Ascending aorta (tissue), 2 donors: ENCODE measurements around the gene UBL4B. TPM values are rescaled to one million over a fixed set of nuclear protein-coding genes. Genes with fewer than 3 reads are reported as not detected.

ENCODE experiments used
- DNase-seq, 2 donors: peaks; one replicate each; pipeline ENCODE4 v3.0.0-alpha.2; 2019; ENCODE audit warnings: low spot score in 2 of 2
- H3K27ac ChIP-seq, 2 donors: fragments of 200-600 bp; sonication (generic); one replicate each; pipeline ENCODE4 v1.5.1; 2016 to 2017; ENCODE audit warnings: mild to moderate bottlenecking in 1 of 2
- H3K27me3 ChIP-seq: fragments of 200-600 bp; sonication (generic); one replicate; pipeline ENCODE4 v1.5.1; 2017
- H3K36me3 ChIP-seq, 2 donors: fragments of 200-600 bp; sonication (generic); one replicate each; pipeline ENCODE4 v1.5.1; 2016
- H3K4me1 ChIP-seq, 2 donors: fragments of 200-600 bp; sonication (generic); one replicate each; pipeline ENCODE4 v1.5.1; 2016 to 2017; ENCODE audit warnings: mild to moderate bottlenecking in 1 of 2
- H3K4me3 ChIP-seq, 2 donors: fragments of 200-600 bp; sonication (generic); one replicate each; pipeline ENCODE4 v1.5.1; 2016 to 2017; ENCODE audit warnings: mild to moderate bottlenecking in 1 of 2
- H3K9me3 ChIP-seq, 2 donors: fragments of 200-600 bp; sonication (generic); one replicate each; pipeline ENCODE4 v1.5.1; 2016
- CTCF ChIP-seq, 3 experiments: fragments of 200-600 bp in 2 of 3; fragments of 450-650 bp in 1 of 3; sonication (generic) in 2 of 3; IDR thresholded peaks; one replicate each; pipeline ENCODE4 v1.5.1; 2016 to 2019; ENCODE audit warnings: antibody characterized with exemption in 3 of 3, mild to moderate bottlenecking in 1 of 3, moderate library complexity in 1 of 3
- intact Hi-C: fragments of 100-400 bp; cut with DNase I; formaldehyde crosslinking; loops from one replicate; pipeline ENCODE4 v1.15.1; 2023
- total RNA-seq: library from RNA; depleted of rRNA; stranded (reverse); fragments of >200 nt; gene quantifications from one replicate; pipeline ENCODE4 v1.1.0, GENCODE V29; 2016

UBL4B gene
- total RNA-seq, 1 donor from 2014 or later, result not detected

- H3K27ac ChIP-seq, result no peak overlapping the region
- no peaks in the 10 kb centered on the region for H3K36me3 ChIP-seq
- no peak for DNase-seq
- no peak overlapping the region for H3K4me3 ChIP-seq
- H3K9me3 ChIP-seq, result no peaks in the 10 kb centered on the region
- intact Hi-C loops, result no loop called here
- no peaks in the 10 kb centered on the region for H3K27me3 ChIP-seq
- TF ChIP-seq CTCF (IDR thresholded peaks at IDR 0.05), result no peak
- no peaks in the 10 kb centered on the region for H3K4me1 ChIP-seq
These were observed 10.2 kb upstream of the UBL4B start for GRCh38 chr1:110102081-110102480.

GRCh38 chr1:110106013-110106941 lies 6.0 kb upstream of the UBL4B start:
- no peaks in the 10 kb centered on the region for H3K27me3 ChIP-seq
- no peaks in the 10 kb centered on the region for H3K36me3 ChIP-seq
- H3K4me1 ChIP-seq, result no peaks in the 10 kb centered on the region
- intact Hi-C loops, result loop anchor here (1.0 kb wide), 3 partner anchors 18 to 77 kb away; no protein-coding TSS in a partner anchor
- no peak overlapping the region for H3K4me3 ChIP-seq
- H3K27ac ChIP-seq, result no peak overlapping the region
- no peaks in the 10 kb centered on the region for H3K9me3 ChIP-seq
- peak; percentile 73 to 95 (median 95) for TF ChIP-seq CTCF (IDR thresholded peaks at IDR 0.05)
- DNase-seq, result peak in 1 of 2 donors; percentile 78

- H3K27ac ChIP-seq, result no peak overlapping the region
- TF ChIP-seq CTCF (IDR thresholded peaks at IDR 0.05), result no peak
- no peaks in the 10 kb centered on the region for H3K27me3 ChIP-seq
- DNase-seq, result no peak
- no peaks in the 10 kb centered on the region for H3K4me1 ChIP-seq
- no peaks in the 10 kb centered on the region for H3K36me3 ChIP-seq
- intact Hi-C loops, result no loop called here
- no peak overlapping the region for H3K4me3 ChIP-seq
- no peaks in the 10 kb centered on the region for H3K9me3 ChIP-seq
These were observed 4.3 kb upstream of the UBL4B start for GRCh38 chr1:110107867-110108469.

GRCh38 chr1:110111081-110111480 lies 1.2 kb upstream of the UBL4B start:
- no peak for TF ChIP-seq CTCF (IDR thresholded peaks at IDR 0.05)
- Histone ChIP-seq H3K27ac (no peak overlapping the region), H3K27me3 (no peaks in the 10 kb centered on the region), H3K4me1 (no peaks in the 10 kb centered on the region), H3K36me3 (no peaks in the 10 kb centered on the region), H3K4me3 (no peak overlapping the region), H3K9me3 (no peaks in the 10 kb centered on the region)
- DNase-seq, result no peak
- intact Hi-C loops, result no loop called here

- no peaks in the 10 kb centered on the region for H3K36me3 ChIP-seq
- H3K9me3 ChIP-seq, result no peaks in the 10 kb centered on the region
- no peaks in the 10 kb centered on the region for H3K4me1 ChIP-seq
- no peaks in the 10 kb centered on the region for H3K27me3 ChIP-seq
- no peak for TF ChIP-seq CTCF (IDR thresholded peaks at IDR 0.05)
- no peak overlapping the region for H3K4me3 ChIP-seq
- no peak overlapping the region for H3K27ac ChIP-seq
- DNase-seq, result no peak
- intact Hi-C loops, result no loop called here
These were observed 413 bp downstream of the UBL4B start for GRCh38 chr1:110112656-110113055.
